Measurements from ENCODE around the gene NOL4.
A peak's percentile ranks its signal among the peaks of the same experiment; 100 is the strongest.
"Not testable (repeated sequence)": the region's sequence is repeated elsewhere in the genome, so short reads cannot be mapped to it uniquely, and the experiment has no call there.

Gene NOL4

GRCh38 chr18:34248727-34249126 lies 24.0 kb upstream of the NOL4 start:
- Histone ChIP-seq H3K27ac (no peak overlapping the region), H3K4me1 (no peaks in the 10 kb centered on the region), H3K4me3 (no peak overlapping the region), H3K9me3 (peaks cover 0 to 13% (median 2%) of the 10 kb centered on the region in 3 donors), H3K36me3 (no peaks in the 10 kb centered on the region), H3K27me3 (no peaks in the 10 kb centered on the region)
- TF ChIP-seq CTCF (IDR thresholded peaks at IDR 0.05): no peak
- intact Hi-C loops (cut with DNase I; ENCODE audit: low total_unique reads): no loop called here
- DNase-seq: no peak

- no peak overlapping the region for H3K27ac ChIP-seq
- DNase-seq: no peak
- no peaks in the 10 kb centered on the region for H3K4me1 ChIP-seq
- TF ChIP-seq CTCF (IDR thresholded peaks at IDR 0.05): no peak
- H3K9me3 ChIP-seq: peaks cover 0 to 8% (median 6%) of the 10 kb centered on the region in 3 donors
- H3K27me3 ChIP-seq: no peaks in the 10 kb centered on the region
- intact Hi-C loops (cut with DNase I; ENCODE audit: low total_unique reads): no loop called here
- H3K4me3 ChIP-seq: no peak overlapping the region
- H3K36me3 ChIP-seq: no peaks in the 10 kb centered on the region
Observed at GRCh38 chr18:34242739-34243138, 18.0 kb upstream of the NOL4 start.

- intact Hi-C loops (cut with DNase I; ENCODE audit: low total_unique reads); H3K4me3 ChIP-seq; DNase-seq; H3K27ac ChIP-seq; H3K9me3 ChIP-seq; H3K36me3 ChIP-seq; H3K27me3 ChIP-seq; H3K4me1 ChIP-seq: not testable (repeated sequence)
Observed at GRCh38 chr18:34233781-34234388, 9.2 kb upstream of the NOL4 start.

- Histone ChIP-seq H3K4me3 (peak overlapping the region; percentile 52 to 57), H3K27ac (no peak overlapping the region), H3K27me3 (peaks cover 0 to 55% of the 10 kb centered on the region in 2 donors), H3K36me3 (no peaks in the 10 kb centered on the region), H3K9me3 (no peaks in the 10 kb centered on the region), H3K4me1 (peaks cover 0 to 38% (median 34%) of the 10 kb centered on the region in 4 donors)
- intact Hi-C loops (cut with DNase I; ENCODE audit: low total_unique reads): no loop called here
- no peak for TF ChIP-seq CTCF (IDR thresholded peaks at IDR 0.05)
- DNase-seq: no peak
Observed at GRCh38 chr18:34225218-34225553, 473 bp upstream of the NOL4 start.

GRCh38 chr18:34223893-34224422 lies 755 bp downstream of the NOL4 start:
- H3K27me3 ChIP-seq: peaks cover 0 to 55% of the 10 kb centered on the region in 2 donors
- no peaks in the 10 kb centered on the region for H3K9me3 ChIP-seq
- H3K4me3 ChIP-seq: peak overlapping the region; percentile 52 to 57
- intact Hi-C loops (cut with DNase I; ENCODE audit: low total_unique reads): no loop called here
- DNase-seq: no peak
- H3K36me3 ChIP-seq: no peaks in the 10 kb centered on the region
- H3K4me1 ChIP-seq: peaks cover 0 to 38% (median 34%) of the 10 kb centered on the region in 4 donors
- H3K27ac ChIP-seq: peak overlapping the region in 1 of 2 donors; percentile 45
- TF ChIP-seq CTCF (IDR thresholded peaks at IDR 0.05): no peak

- no peak for DNase-seq
- Histone ChIP-seq H3K9me3 (no peaks in the 10 kb centered on the region), H3K27me3 (peaks cover 0 to 54% of the 10 kb centered on the region in 2 donors), H3K4me1 (peaks cover 0 to 38% (median 34%) of the 10 kb centered on the region in 4 donors), H3K27ac (peak overlapping the region in 1 of 2 donors; percentile 37), H3K4me3 (peak overlapping the region; percentile 52 to 57), H3K36me3 (no peaks in the 10 kb centered on the region)
- TF ChIP-seq CTCF (IDR thresholded peaks at IDR 0.05): no peak
- intact Hi-C loops (cut with DNase I; ENCODE audit: low total_unique reads): no loop called here
Observed at GRCh38 chr18:34223164-34223892, 1.4 kb downstream of the NOL4 start.

Measured in tibial artery (tissue), 4 donors.